ENCODE data around the gene DMXL2. TPM values are rescaled to one million over a fixed set of nuclear protein-coding genes. Genes with fewer than 3 reads are reported as not detected.
"Not testable (repeated sequence)": the region's sequence is repeated elsewhere in the genome, so short reads cannot be mapped to it uniquely, and the experiment has no call there.

The DMXL2 gene
- total RNA-seq, 1 experiment from 2014 or later = 10.9 TPM

GRCh38 chr15:51619331-51620035 is 3.1 kb downstream of the DMXL2 start:
- ChIA-PET CTCF (no interaction called here), POLR2A (ENCODE audit: unreplicated experiment) (no interaction called here)
- H2AFZ ChIP-seq (ENCODE audit: low read length) = no peak overlapping the region
- no peaks in the 10 kb centered on the region for H3F3A ChIP-seq (ENCODE audit: low read length, unreplicated experiment)
- intact Hi-C loops (cut with micrococcal nuclease) = no loop called here
- H3K27me3 ChIP-seq (ENCODE audit: low read length) = no peaks in the 10 kb centered on the region
- no peak for TF ChIP-seq EZH2 (IDR thresholded peaks at IDR 0.05; ENCODE audit: low read length, unreplicated experiment)
- no peak for TF ChIP-seq EZH2phosphoT487 (IDR thresholded peaks at IDR 0.05; ENCODE audit: borderline replicate concordance, low read length)
- TF ChIP-seq CTCF (conservative IDR thresholded peaks at IDR 0.05; ENCODE audit: low read depth, low read length) = no peak
- no peak overlapping the region for H3K9ac ChIP-seq (ENCODE audit: low read length)
- H4K20me1 ChIP-seq (ENCODE audit: low read length) = no peaks in the 10 kb centered on the region
- H3K4me3 ChIP-seq (ENCODE audit: low read length) = no peak overlapping the region
- no peaks in the 10 kb centered on the region for H3K9me2 ChIP-seq (replicated peaks; ENCODE audit: low read length)
- BruUV-seq (replicated peaks) = no TSS peak
- peaks cover 14% of the 10 kb centered on the region for H3K4me1 ChIP-seq (ENCODE audit: insufficient read depth, low read length)
- ATAC-seq = no peak
- H3K9me3 ChIP-seq (ENCODE audit: low read length) = no peaks in the 10 kb centered on the region
- no peak overlapping the region for H3K4me2 ChIP-seq (ENCODE audit: low read length)
- DNase-seq = no peak
- H3K27ac ChIP-seq (ENCODE audit: low read length) = no peak overlapping the region
- H3K79me2 ChIP-seq (ENCODE audit: low read length) = peaks cover 34% of the 10 kb centered on the region
- H3K36me3 ChIP-seq (ENCODE audit: low read depth, low read length) = no peaks in the 10 kb centered on the region

GRCh38 chr15:51617886-51618285 is 4.7 kb downstream of the DMXL2 start:
- CTCF ChIA-PET = no interaction called here
- no peaks in the 10 kb centered on the region for H3F3A ChIP-seq (ENCODE audit: low read length, unreplicated experiment)
- H3K36me3 ChIP-seq (ENCODE audit: low read depth, low read length) = no peaks in the 10 kb centered on the region; the same call in 1 of the 2 replicates
- no peaks in the 10 kb centered on the region for H3K9me2 ChIP-seq (replicated peaks; ENCODE audit: low read length)
- no peak overlapping the region for H2AFZ ChIP-seq (ENCODE audit: low read length)
- no peak for ATAC-seq
- no peaks in the 10 kb centered on the region for H3K27me3 ChIP-seq (ENCODE audit: low read length)
- H3K79me2 ChIP-seq (ENCODE audit: low read length) = peaks cover 34% of the 10 kb centered on the region
- no TSS peak for BruUV-seq (replicated peaks)
- no peaks in the 10 kb centered on the region for H3K9me3 ChIP-seq (ENCODE audit: low read length)
- H3K27ac ChIP-seq (ENCODE audit: low read length) = no peak overlapping the region
- H3K4me3 ChIP-seq (ENCODE audit: low read length) = no peak overlapping the region
- H3K4me1 ChIP-seq (ENCODE audit: insufficient read depth, low read length) = peaks cover 6% of the 10 kb centered on the region
- intact Hi-C loops (cut with micrococcal nuclease) = no loop called here
- no peak overlapping the region for H3K9ac ChIP-seq (ENCODE audit: low read length)
- POLR2A ChIA-PET (ENCODE audit: unreplicated experiment) = no interaction called here
- no peaks in the 10 kb centered on the region for H4K20me1 ChIP-seq (ENCODE audit: low read length)
- TF ChIP-seq CTCF (conservative IDR thresholded peaks at IDR 0.05; ENCODE audit: low read depth, low read length) (no peak), EZH2phosphoT487 (IDR thresholded peaks at IDR 0.05; ENCODE audit: borderline replicate concordance, low read length) (no peak), EZH2 (IDR thresholded peaks at IDR 0.05; ENCODE audit: low read length, unreplicated experiment) (no peak)
- H3K4me2 ChIP-seq (ENCODE audit: low read length) = no peak overlapping the region
- no peak for DNase-seq

GRCh38 chr15:51613951-51614350 is 8.6 kb downstream of the DMXL2 start:
- intact Hi-C loops (cut with micrococcal nuclease) = no loop called here
- H3K9ac ChIP-seq (ENCODE audit: low read length) = no peak overlapping the region
- no peaks in the 10 kb centered on the region for H3K27me3 ChIP-seq (ENCODE audit: low read length)
- H3K4me3 ChIP-seq (ENCODE audit: low read length) = no peak overlapping the region
- BruUV-seq (replicated peaks) = no TSS peak
- H3K79me2 ChIP-seq (ENCODE audit: low read length) = peaks cover 7% of the 10 kb centered on the region; the same call in 1 of the 2 replicates
- no peaks in the 10 kb centered on the region; the same call in 1 of the 2 replicates for H3K36me3 ChIP-seq (ENCODE audit: low read depth, low read length)
- H3K4me1 ChIP-seq (ENCODE audit: insufficient read depth, low read length) = no peaks in the 10 kb centered on the region
- no peak overlapping the region for H3K4me2 ChIP-seq (ENCODE audit: low read length)
- no peak overlapping the region for H3K27ac ChIP-seq (ENCODE audit: low read length)
- no peaks in the 10 kb centered on the region for H4K20me1 ChIP-seq (ENCODE audit: low read length)
- H3F3A ChIP-seq (ENCODE audit: low read length, unreplicated experiment) = no peaks in the 10 kb centered on the region
- CTCF ChIA-PET = no interaction called here
- H3K9me3 ChIP-seq (ENCODE audit: low read length) = no peaks in the 10 kb centered on the region
- ATAC-seq (no peak), DNase-seq (no peak)
- no peak for TF ChIP-seq CTCF (conservative IDR thresholded peaks at IDR 0.05; ENCODE audit: low read depth, low read length)
- no peak for TF ChIP-seq EZH2 (IDR thresholded peaks at IDR 0.05; ENCODE audit: low read length, unreplicated experiment)
- no peak for TF ChIP-seq EZH2phosphoT487 (IDR thresholded peaks at IDR 0.05; ENCODE audit: borderline replicate concordance, low read length)
- POLR2A ChIA-PET (ENCODE audit: unreplicated experiment) = no interaction called here
- H2AFZ ChIP-seq (ENCODE audit: low read length) = no peak overlapping the region
- no peaks in the 10 kb centered on the region for H3K9me2 ChIP-seq (replicated peaks; ENCODE audit: low read length)

GRCh38 chr15:51612669-51613068 is 9.9 kb downstream of the DMXL2 start:
- H3K4me3 ChIP-seq (ENCODE audit: low read length); H3K27ac ChIP-seq (ENCODE audit: low read length); H3K9me2 ChIP-seq (replicated peaks; ENCODE audit: low read length); H4K20me1 ChIP-seq (ENCODE audit: low read length); H3K79me2 ChIP-seq (ENCODE audit: low read length); H3K9me3 ChIP-seq (ENCODE audit: low read length); H3K27me3 ChIP-seq (ENCODE audit: low read length); H3K9ac ChIP-seq (ENCODE audit: low read length); BruUV-seq (replicated peaks); H3K36me3 ChIP-seq (ENCODE audit: low read depth, low read length); ATAC-seq; CTCF ChIA-PET; H2AFZ ChIP-seq (ENCODE audit: low read length); H3K4me1 ChIP-seq (ENCODE audit: insufficient read depth, low read length); POLR2A ChIA-PET (ENCODE audit: unreplicated experiment); H3F3A ChIP-seq (ENCODE audit: low read length, unreplicated experiment); DNase-seq; H3K4me2 ChIP-seq (ENCODE audit: low read length); intact Hi-C loops (cut with micrococcal nuclease): not testable (repeated sequence)

All from PC-3 (cell line).